ENCODE measurements around the gene GMNC.

- TF ChIP-seq CTCF (IDR thresholded peaks at IDR 0.05) (no peak), RAD21 (IDR thresholded peaks at IDR 0.05; ENCODE audit: low read length) (no peak), RXRA (IDR thresholded peaks at IDR 0.05; ENCODE audit: borderline replicate concordance, low read depth) (no peak), YY1 (IDR thresholded peaks at IDR 0.05; ENCODE audit: low read depth) (no peak), TEAD4 (IDR thresholded peaks at IDR 0.05; ENCODE audit: borderline replicate concordance, insufficient read depth) (no peak), EP300 (IDR thresholded peaks at IDR 0.05; ENCODE audit: borderline replicate concordance in 1 of 2, low read depth in 1 of 2, low read length in 1 of 2) (no peak), JUND (IDR thresholded peaks at IDR 0.05) (no peak), FOSL2 (IDR thresholded peaks at IDR 0.05; ENCODE audit: borderline replicate concordance, low read depth) (no peak), ZBTB33 (IDR thresholded peaks at IDR 0.05; ENCODE audit: borderline replicate concordance, low read depth) (no peak)
- TF ChIP-seq, protein P1, sequence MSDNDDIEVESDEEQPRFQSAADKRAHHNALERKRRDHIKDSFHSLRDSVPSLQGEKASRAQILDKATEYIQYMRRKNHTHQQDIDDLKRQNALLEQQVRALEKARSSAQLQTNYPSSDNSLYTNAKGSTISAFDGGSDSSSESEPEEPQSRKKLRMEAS (IDR thresholded peaks at IDR 0.05; ENCODE audit: low read depth) = no peak
Measured at GRCh38 chr3:190863119-190863465, 598 bp upstream of the GMNC start.

Data from SK-N-SH (cell line).